Neural cell (in vitro differentiated cells): Measurements from ENCODE around the gene PLA2G3.
"Not testable (repeated sequence)": the region's sequence is repeated elsewhere in the genome, so short reads cannot be mapped to it uniquely, and the experiment has no call there.

Experiments
- CTCF ChIP-seq: fragments of 450-650 bp; IDR thresholded peaks from 2 replicates; pipeline ENCODE4 v1.5.1; 2014; ENCODE audit warnings: antibody characterized with exemption, mild to moderate bottlenecking, moderate library complexity; ENCODE audit not compliant: poor library complexity, severe bottlenecking
- POLR2AphosphoS5 ChIP-seq: IDR thresholded peaks from 2 replicates; pipeline ENCODE4 v1.6.1; 2012
- RAD21 ChIP-seq: fragments of 450-650 bp; conservative IDR thresholded peaks from 2 replicates; pipeline ENCODE4 v1.6.1; 2014; ENCODE audit warnings: antibody characterized with exemption, mild to moderate bottlenecking, moderate library complexity
- SMC3 ChIP-seq: fragments of 450-650 bp; conservative IDR thresholded peaks from 2 replicates; pipeline ENCODE4 v1.6.1; 2014; ENCODE audit warnings: antibody characterized with exemption, mild to moderate bottlenecking, moderate library complexity; ENCODE audit not compliant: poor library complexity
- TF ChIP-seq, protein P1 (sequence below): IDR thresholded peaks from 2 replicates; pipeline ENCODE4 v1.6.1; 2012; ENCODE audit warnings: borderline replicate concordance

- TF ChIP-seq CTCF, POLR2AphosphoS5, SMC3, RAD21: not testable (repeated sequence)
- TF ChIP-seq, protein P1, sequence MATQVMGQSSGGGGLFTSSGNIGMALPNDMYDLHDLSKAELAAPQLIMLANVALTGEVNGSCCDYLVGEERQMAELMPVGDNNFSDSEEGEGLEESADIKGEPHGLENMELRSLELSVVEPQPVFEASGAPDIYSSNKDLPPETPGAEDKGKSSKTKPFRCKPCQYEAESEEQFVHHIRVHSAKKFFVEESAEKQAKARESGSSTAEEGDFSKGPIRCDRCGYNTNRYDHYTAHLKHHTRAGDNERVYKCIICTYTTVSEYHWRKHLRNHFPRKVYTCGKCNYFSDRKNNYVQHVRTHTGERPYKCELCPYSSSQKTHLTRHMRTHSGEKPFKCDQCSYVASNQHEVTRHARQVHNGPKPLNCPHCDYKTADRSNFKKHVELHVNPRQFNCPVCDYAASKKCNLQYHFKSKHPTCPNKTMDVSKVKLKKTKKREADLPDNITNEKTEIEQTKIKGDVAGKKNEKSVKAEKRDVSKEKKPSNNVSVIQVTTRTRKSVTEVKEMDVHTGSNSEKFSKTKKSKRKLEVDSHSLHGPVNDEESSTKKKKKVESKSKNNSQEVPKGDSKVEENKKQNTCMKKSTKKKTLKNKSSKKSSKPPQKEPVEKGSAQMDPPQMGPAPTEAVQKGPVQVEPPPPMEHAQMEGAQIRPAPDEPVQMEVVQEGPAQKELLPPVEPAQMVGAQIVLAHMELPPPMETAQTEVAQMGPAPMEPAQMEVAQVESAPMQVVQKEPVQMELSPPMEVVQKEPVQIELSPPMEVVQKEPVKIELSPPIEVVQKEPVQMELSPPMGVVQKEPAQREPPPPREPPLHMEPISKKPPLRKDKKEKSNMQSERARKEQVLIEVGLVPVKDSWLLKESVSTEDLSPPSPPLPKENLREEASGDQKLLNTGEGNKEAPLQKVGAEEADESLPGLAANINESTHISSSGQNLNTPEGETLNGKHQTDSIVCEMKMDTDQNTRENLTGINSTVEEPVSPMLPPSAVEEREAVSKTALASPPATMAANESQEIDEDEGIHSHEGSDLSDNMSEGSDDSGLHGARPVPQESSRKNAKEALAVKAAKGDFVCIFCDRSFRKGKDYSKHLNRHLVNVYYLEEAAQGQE: not testable (repeated sequence)
Observed at GRCh38 chr22:31097539-31097938, 42.8 kb downstream of the PLA2G3 start.
